ENCODE results near the gene FAM236A.
"Not testable (repeated sequence)": the region's sequence is repeated elsewhere in the genome, so short reads cannot be mapped to it uniquely, and the experiment has no call there.

FAM236A gene

DNA sequence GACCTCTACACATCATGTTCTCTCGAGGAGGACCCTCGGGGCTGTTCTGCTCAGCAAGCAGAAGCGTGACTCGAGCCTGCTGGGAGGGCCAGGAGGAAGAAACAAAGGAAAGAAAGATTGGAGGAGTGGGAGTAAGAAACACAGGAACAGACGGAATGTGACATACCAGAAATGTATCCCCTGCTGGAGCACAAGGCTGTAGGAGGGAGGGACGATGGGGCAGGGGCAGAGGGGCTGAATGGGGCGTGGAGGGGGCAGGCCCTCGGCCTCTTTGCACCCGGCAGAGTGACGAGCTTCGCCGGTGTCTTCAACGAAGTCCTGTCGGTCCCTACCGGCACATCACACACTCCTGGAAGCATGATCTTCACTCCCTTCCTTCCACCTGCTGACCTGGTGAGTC lies at the start of gene FAM236A:
FAM236A (plus strand) TSS at position 301 of the 400 bp plus-strand sequence; CDS start at position 358, 57 bp downstream.
- not testable (repeated sequence) for DNase-seq (ENCODE audit: low spot score)

DNA sequence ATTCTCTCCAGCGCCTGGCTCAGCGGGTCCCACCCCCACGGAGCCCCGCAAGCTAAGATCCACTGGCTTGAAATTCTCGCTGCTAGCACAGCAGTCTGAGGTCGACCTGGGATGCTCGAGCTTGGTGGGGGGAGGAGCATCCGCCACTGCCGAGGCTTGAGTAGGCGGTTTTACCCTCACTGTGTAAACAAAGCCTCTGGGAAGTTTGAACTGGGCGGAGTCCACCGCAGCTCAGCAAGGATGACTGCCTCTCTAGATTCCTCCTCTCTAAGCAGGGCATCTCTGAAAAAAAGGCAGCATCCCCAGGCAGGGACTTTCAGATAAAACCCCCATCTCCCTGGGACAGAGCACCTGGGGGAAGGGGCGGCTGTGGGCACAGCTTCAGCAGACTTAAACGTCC lies 48.3 kb upstream of the FAM236A start:
- DNase-seq (ENCODE audit: low spot score) = not testable (repeated sequence)

DNA sequence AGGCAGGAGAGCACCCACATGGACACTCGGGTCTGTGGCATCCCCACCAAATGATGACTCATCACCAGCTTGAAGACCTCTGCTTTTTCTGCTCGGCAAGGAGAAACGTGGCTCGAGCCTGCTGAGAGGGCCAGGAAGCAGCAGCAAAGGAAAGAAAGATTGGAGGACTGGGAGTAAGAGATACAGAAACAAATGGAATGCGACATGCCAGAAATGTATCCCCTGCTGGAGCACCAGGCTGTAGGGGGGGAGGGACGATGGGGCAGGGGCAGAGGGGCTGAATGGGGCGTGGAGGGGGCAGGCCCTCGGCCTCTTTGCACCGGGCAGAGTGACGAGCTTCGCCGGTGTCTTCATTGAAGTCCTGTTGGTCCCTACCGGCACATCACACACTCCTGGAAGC lies 25.7 kb upstream of the FAM236A start, which contains the start of gene FAM236C:
FAM236C (plus strand) TSS at position 301 of the 400 bp plus-strand sequence. CDS start 100 bp downstream, outside the sequence.
- DNase-seq (ENCODE audit: low spot score) = not testable (repeated sequence)

DNA sequence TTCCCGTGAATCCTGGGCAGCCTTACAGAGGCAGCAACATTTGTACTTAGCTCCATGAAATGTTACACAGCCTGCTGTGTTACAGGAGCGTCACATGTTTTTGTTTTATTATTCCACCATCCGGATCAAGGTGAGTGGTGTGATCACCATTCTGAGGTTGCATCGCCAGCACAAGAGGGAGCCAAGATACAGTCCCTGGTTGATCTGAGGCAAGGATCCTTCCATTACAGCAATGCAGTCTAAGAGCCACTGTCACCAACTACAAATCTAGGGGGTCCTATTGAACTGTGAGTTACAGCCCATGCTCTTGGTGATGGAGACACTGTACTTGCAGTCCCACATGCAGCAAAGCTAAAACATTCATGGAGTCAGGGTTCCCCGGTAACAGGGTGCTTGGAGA lies 21.9 kb upstream of the FAM236A start:
- not testable (repeated sequence) for DNase-seq (ENCODE audit: low spot score)

DNA sequence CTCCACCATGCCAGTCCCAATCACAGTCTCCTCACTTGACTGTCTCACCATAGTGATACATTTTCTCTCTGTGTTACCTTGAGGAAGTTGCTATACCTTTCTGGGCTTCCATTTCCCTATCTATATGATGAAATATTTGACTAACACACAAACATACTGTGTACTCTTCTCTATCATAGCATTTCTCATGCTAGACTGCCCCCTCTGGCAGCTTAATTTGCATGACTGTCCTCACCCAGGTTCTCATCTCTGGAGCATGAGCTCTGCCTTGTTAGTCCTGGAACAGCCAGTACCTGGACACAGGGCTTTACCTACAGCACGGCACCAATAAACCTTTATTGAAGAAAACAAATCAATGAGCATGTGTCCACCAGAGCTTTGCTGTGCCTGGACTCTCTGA lies 5.7 kb upstream of the FAM236A start:
- DNase-seq (ENCODE audit: low spot score) = not testable (repeated sequence)

DNA sequence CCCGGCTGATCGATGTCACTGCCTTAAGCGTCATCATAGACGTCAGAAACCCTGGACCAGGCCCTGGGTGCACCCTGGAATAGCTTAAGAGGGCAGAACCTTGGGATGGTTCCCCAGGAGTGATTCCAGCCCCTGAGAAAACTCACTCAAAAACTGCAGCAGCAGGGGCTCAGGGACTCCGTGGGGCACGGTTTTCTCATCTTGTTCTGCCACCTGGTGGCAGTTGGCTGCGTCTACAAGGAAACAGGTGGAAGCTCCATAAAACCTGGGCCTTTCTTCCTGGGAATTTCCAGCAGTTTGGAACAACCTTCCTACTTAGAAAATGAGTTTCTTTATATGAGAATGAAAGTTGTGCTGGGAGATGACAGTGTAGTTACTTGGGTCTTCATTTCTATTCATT lies 1.6 kb upstream of the FAM236A start:
- DNase-seq (ENCODE audit: low spot score) = not testable (repeated sequence)

DNA sequence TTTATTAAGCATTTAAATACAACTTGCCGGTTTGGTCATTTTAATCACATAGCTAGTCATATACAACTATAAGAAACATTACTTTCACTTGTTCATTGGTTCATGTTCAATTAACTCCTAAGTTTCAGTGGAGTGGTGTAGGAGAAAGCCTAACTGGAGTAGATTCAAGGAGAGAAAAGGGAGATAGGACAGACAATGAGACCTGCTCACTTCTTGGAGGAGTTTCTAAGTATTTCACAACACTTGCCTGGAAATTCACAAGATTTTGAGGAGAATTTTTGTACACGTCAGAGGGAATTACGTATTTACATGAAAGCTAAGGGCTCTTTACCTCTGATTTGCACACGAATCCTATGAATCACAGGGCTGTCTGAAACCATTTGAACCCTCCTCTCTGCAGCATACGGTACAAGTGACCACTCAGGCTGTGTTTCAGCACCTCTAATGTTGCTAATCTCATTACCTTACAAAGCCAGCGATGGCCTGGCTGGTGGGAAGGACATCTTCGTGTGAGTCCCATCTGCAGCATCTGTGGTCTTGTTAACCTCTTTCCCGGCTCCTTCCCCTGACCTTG lies 1.0 kb upstream of the FAM236A start:
- DNase-seq (ENCODE audit: low spot score) = not testable (repeated sequence)

DNA sequence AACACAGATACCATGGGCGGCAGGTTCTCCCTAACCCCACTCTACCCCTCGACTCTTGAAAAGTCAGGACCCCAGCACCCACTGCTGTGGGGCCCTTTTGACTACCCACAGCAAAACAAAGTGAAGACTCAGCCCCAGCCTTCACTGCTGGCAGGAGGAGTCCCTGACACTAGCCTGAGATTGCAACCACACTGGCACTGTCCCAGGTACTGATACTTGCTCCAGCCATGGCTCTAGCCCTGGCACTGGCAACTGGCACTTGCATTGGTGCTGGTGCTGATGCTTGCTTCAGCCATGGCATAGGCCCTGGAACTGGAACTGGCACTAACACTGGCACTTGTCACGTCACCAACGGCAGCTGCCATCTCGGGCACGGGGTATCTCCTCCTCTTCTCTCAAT lies 4.3 kb downstream of the FAM236A start:
- not testable (repeated sequence) for DNase-seq (ENCODE audit: low spot score)

DNA sequence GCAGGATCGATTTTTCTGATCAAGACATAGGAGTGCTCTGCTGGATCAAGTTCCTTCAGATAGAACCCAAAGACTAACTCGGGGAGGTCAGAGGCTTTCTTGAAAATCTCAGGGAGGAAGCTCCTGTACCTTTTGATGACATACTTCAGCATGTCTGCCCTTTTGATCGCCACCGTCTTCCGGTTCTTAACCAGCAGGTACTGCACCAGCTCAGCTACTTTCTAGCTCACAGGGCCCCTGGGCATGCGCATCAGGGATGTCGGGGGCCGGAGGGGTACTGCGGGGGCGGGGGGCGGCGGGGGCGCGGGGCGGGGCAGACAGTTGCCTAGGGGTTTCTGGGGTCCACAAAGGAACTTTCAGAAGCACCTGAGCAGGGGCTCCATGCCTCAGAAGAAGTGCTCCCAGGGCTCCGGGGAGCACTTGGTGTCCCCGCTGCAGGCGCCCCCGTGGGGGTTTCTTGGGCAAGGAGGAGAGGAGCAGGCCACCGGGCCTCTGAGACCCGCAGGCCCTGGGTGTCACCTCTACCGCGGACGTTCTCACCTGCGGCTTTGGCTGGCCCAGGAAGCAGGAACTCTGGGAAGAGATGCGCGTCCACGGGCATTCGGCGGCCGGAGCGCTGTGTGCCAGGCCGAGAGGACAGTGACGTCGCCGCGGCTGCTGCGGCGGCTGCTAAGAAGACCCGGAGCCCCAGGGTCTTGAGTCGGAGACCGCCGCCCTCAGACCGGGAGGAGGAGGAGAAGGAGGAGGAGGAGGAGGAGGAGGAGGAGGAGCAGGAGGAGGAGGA lies 5.2 kb downstream of the FAM236A start:
- not testable (repeated sequence) for DNase-seq (ENCODE audit: low spot score)

DNA sequence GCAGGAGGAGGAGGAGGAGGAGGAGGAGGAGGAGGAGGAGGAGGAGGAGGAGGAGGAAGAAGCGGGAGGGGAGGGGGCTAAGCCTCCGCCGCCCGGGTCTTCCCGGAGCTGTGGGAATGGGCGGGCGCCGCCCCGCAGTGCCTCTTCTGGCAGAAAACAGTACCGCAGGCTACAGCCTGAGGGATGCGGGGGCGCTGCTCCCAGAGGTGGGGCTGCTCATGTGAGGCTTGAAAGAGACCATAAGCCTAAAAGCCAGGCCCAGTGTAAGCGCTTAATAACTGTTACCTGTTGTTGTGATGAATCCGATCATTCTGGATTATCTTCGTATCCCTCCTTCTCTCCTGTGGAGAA lies 5.8 kb downstream of the FAM236A start, which contains the start of gene DMRTC1:
DMRTC1 (minus strand) TSS at position 19 of the 351 bp plus-strand sequence. CDS start 68,143 bp downstream, outside the sequence.
- not testable (repeated sequence) for DNase-seq (ENCODE audit: low spot score)

DNA sequence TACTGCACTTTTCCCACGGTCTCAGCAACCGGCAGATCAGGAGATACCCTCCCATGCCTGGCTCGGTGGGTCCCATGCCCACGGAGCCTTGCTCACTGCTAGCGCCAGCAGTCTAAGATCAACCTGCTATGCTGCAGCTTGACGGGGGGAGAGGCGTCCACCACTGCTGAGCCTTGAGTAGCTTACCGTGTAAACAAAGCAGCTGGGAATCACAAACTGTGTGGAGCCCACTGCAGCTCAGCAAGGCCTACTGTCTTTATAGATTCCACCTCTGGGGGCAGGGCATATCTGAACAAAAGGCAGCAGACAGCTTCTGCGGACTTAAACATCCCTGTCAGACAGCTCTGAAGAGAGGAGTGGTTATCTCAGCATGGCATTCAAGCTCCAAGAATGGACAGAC lies 22.0 kb downstream of the FAM236A start:
- not testable (repeated sequence) for DNase-seq (ENCODE audit: low spot score)

DNA sequence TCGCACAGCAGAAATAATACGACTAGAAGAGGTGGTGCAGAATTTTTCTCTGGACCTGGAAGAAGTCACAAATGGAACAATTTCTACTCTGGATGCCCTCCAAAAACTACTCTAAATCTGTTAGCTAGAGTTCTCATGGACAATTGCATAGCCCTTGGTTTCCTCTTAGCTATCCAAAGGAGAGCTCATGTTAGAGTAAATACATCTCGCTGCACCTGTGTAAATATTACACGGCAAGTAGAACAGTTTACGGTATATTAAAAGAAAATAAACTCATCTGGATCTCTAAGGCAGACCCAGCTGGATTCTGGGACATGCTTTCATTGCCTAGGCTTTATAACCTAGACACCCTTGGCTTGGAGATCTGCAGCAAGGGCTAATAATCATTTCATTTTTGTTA lies 33.9 kb downstream of the FAM236A start:
- DNase-seq (ENCODE audit: low spot score) = not testable (repeated sequence)

DNA sequence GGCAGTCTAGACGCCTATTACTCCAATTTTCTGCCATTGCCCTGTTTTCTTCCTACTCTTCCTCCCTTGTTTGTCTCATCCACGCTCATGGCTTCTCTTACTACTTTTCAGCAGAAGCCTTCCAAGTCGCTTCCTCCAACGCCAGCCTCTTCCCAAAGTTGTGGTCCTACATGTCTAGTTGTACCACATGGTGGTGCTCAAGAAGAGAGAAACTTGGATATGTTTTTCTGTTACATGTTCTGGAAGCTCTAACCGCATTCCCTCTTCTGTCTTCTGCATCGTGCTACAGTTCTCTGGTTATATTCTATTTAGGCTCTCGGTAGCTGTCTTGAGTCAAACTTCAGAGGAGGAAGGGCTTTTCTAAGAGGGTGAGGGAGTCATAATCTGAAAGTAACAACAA lies 36.9 kb downstream of the FAM236A start:
- DNase-seq (ENCODE audit: low spot score) = not testable (repeated sequence)

DNA sequence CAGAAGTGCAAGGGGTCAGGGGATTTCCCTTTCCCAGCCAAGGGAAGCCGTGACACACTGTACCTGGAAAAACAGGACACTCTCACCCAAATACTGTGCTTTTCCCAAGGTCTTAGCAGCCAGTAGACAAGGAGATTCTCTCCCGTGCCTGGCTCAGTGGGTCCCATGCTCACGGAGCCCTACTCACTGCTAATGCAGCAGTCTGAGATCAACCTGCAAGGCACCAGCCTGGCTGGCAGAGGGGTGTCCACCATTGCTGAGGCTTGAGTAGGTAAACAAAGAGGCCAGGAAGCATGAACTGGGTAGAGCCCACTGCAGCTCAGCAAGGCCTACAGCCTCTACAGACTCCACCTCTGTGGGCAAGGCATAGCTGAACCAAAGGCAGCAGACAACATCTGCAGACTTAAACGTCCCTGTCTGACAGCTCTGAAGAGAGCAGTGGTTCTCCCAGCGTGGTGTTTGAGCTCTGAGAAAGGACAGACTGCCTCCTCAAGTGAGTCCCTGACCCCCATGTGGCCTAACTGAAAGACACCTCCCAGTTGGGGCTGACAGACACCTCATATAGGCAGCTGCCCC lies 43.0 kb downstream of the FAM236A start:
- DNase-seq (ENCODE audit: low spot score) = not testable (repeated sequence)

Measured in Ammon's horn (tissue), 1 donor.